GM23338 (cell line): ENCODE measurements around the gene CARMIL1. TPM values are rescaled to one million over a fixed set of nuclear protein-coding genes. Genes with fewer than 3 reads are reported as not detected.

Experiments used
- ATAC-seq: fragments of 200-7000 bp; cut with Tn5 transposase; 3 replicates; pipeline ENCODE4 v1.9.1; 2020
- DNase-seq: peaks from one replicate; pipeline ENCODE4 v3.0.0-alpha.2; 2015; ENCODE audit warnings: low spot score
- H2AFZ ChIP-seq: fragments of 200-600 bp; sonication (generic); 2 replicates; pipeline ENCODE4 v1.8.0; 2016; ENCODE audit warnings: antibody characterized with exemption, mild to moderate bottlenecking, moderate library complexity
- H3F3A ChIP-seq: fragments of 200-600 bp; sonication (generic); replicated peaks from 2 replicates; pipeline ENCODE4 v1.8.0; 2017; ENCODE audit warnings: antibody characterized with exemption, mixed run types, low read depth
- H3K27ac ChIP-seq: fragments of 200-600 bp; sonication (generic); 2 replicates; pipeline ENCODE4 v1.6.1; 2016; ENCODE audit warnings: low read depth
- H3K27me3 ChIP-seq: fragments of 200-600 bp; sonication (generic); 2 replicates; pipeline ENCODE4 v1.8.0; 2016; ENCODE audit warnings: mild to moderate bottlenecking, mixed run types, moderate library complexity; ENCODE audit not compliant: insufficient read depth
- H3K36me3 ChIP-seq: fragments of 200-600 bp; sonication (generic); 2 replicates; pipeline ENCODE4 v1.8.0; 2016; ENCODE audit warnings: mild to moderate bottlenecking; ENCODE audit not compliant: insufficient read depth
- H3K4me1 ChIP-seq: fragments of 200-600 bp; sonication (generic); 2 replicates; pipeline ENCODE4 v1.8.0; 2016; ENCODE audit warnings: mild to moderate bottlenecking, moderate library complexity; ENCODE audit not compliant: insufficient read depth
- H3K4me2 ChIP-seq: fragments of 200-600 bp; sonication (generic); 2 replicates; pipeline ENCODE4 v1.7.1; 2017; ENCODE audit warnings: mixed run types
- H3K4me3 ChIP-seq: fragments of 200-600 bp; sonication (generic); 2 replicates; pipeline ENCODE4 v1.6.1; 2016; ENCODE audit warnings: mixed run types
- H3K79me2 ChIP-seq: fragments of 200-600 bp; sonication (generic); replicated peaks from 2 replicates; pipeline ENCODE4 v1.8.0; 2017; ENCODE audit warnings: mild to moderate bottlenecking; ENCODE audit not compliant: insufficient read depth
- H3K9me2 ChIP-seq: fragments of 200-600 bp; sonication (generic); 2 replicates; pipeline ENCODE4 v1.8.0; 2017; ENCODE audit not compliant: insufficient read depth
- H4K20me1 ChIP-seq: fragments of 200-600 bp; sonication (generic); replicated peaks from 2 replicates; pipeline ENCODE4 v1.8.0; 2017; ENCODE audit warnings: mild to moderate bottlenecking; ENCODE audit not compliant: insufficient read depth
- H3K27ac Mint-ChIP-seq: 2 replicates; pipeline ENCODE4 v1.8.0; 2020; ENCODE audit warnings: inconsistent platforms, mild to moderate bottlenecking, moderate library complexity, mixed read lengths
- H3K27me3 Mint-ChIP-seq: 3 replicates; pipeline ENCODE4 v1.8.0; 2022; ENCODE audit warnings: low read depth, mild to moderate bottlenecking, moderate library complexity, mixed read lengths, inconsistent platforms; ENCODE audit not compliant: insufficient read depth, poor library complexity
- H3K36me3 Mint-ChIP-seq: 3 replicates; pipeline ENCODE4 v1.8.0; 2021; ENCODE audit warnings: low read depth, mild to moderate bottlenecking, inconsistent platforms, moderate library complexity, mixed read lengths
- H3K4me1 Mint-ChIP-seq: 3 replicates; pipeline ENCODE4 v1.8.0; 2020; ENCODE audit warnings: mild to moderate bottlenecking, inconsistent platforms, mixed read lengths
- H3K4me3 Mint-ChIP-seq: 3 replicates; pipeline ENCODE4 v1.8.0; 2021; ENCODE audit warnings: moderate library complexity, mild to moderate bottlenecking, inconsistent platforms, mixed read lengths
- H3K9me3 Mint-ChIP-seq: 3 replicates; pipeline ENCODE4 v1.8.0; 2020; ENCODE audit warnings: moderate library complexity, mild to moderate bottlenecking, inconsistent platforms, mixed read lengths
- CREB1 ChIP-seq: fragments of 250-450 bp; sonication (Bioruptor Pico); IDR thresholded peaks from 2 replicates; pipeline ENCODE4 v1.5.0; 2020; ENCODE audit warnings: low read depth, mild to moderate bottlenecking, moderate library complexity
- CTCF ChIP-seq, 2 experiments: fragments of 200-600 bp in 1 of 2; sonication (generic) in 1 of 2; conservative IDR thresholded peaks; 2 replicates each; pipeline versions ENCODE4 v1.5.1 to v1.6.1; 2016 to 2017; ENCODE audit warnings: antibody characterized with exemption in 2 of 2, low read depth in 2 of 2, mild to moderate bottlenecking in 2 of 2, moderate library complexity in 1 of 2
- EZH2 ChIP-seq: fragments of 200-600 bp; sonication (generic); IDR thresholded peaks from one replicate; pipeline ENCODE4 v1.8.0; 2017; ENCODE audit warnings: antibody characterized with exemption, mild to moderate bottlenecking, low read depth; ENCODE audit not compliant: unreplicated experiment
- JUNB ChIP-seq: IDR thresholded peaks from one replicate; pipeline ENCODE4 v1.6.1; 2016; ENCODE audit warnings: antibody characterized with exemption; ENCODE audit not compliant: unreplicated experiment
- POLR2AphosphoS5 ChIP-seq: IDR thresholded peaks from 2 replicates; pipeline ENCODE4 v1.6.1; 2016; ENCODE audit warnings: antibody characterized with exemption, low read depth
- REST ChIP-seq: IDR thresholded peaks from one replicate; pipeline ENCODE4 v1.6.1; 2018; ENCODE audit warnings: antibody characterized with exemption; ENCODE audit not compliant: unreplicated experiment
- ZNF331 ChIP-seq: fragments of 250-450 bp; sonication (Bioruptor Pico); IDR thresholded peaks from 2 replicates; pipeline ENCODE4 v1.5.0; 2020; ENCODE audit warnings: low read depth, mild to moderate bottlenecking, moderate library complexity
- ZNF462 ChIP-seq: fragments of 250-450 bp; sonication (Bioruptor Pico); IDR thresholded peaks from 2 replicates; pipeline ENCODE4 v1.5.0; 2020; ENCODE audit warnings: mild to moderate bottlenecking, moderate library complexity
- polyA plus RNA-seq: library from polyadenylated mRNA; unstranded; fragments of >200 nt; fragmentation: Nextera tagmentation; extraction: Ambion mirVana; gene quantifications from 2 replicates; pipeline ENCODE4 v1.2.1, GENCODE V29; 2016
- total RNA-seq: library from RNA; depleted of rRNA; stranded (reverse); fragments of >200 nt; shearing (Covaris generic); gene quantifications from 2 replicates; pipeline ENCODE4 v1.2.3, GENCODE V29; 2014

Gene CARMIL1
- total and polyA plus RNA-seq, 2 experiments from 2014 or later = 43.2 to 66.9 TPM

GRCh38 chr6:25307805-25308494 is 28.8 kb downstream of the CARMIL1 start (continued):
- TF ChIP-seq CTCF (conservative IDR thresholded peaks at IDR 0.05; ENCODE audit: low read depth in 2 of 2) (no peak), CREB1 (CRISPR knock-in tag) (no peak), ZNF331 (no peak), EZH2 (no peak), REST (no peak)

- no peak overlapping the region for H3K4me2 ChIP-seq
- peaks cover 50% of the 10 kb centered on the region for H3K4me1 Mint-ChIP-seq
- no peak for TF ChIP-seq JUNB
- no peak for TF ChIP-seq ZNF462 (CRISPR knock-in tag)
- no peak for TF ChIP-seq ZNF331
- no peak for TF ChIP-seq POLR2AphosphoS5
Measured at GRCh38 chr6:25309886-25310285, 30.7 kb downstream of the CARMIL1 start.

More at GRCh38 chr6:25309886-25310285, 30.7 kb downstream of the CARMIL1 start:
- Histone ChIP-seq H3K4me1 (peaks cover 42% of the 10 kb centered on the region), H3K9me2 (no peaks in the 10 kb centered on the region), H3K36me3 (no peaks in the 10 kb centered on the region), H3K27ac (no peak overlapping the region), H3K79me2 (peaks cover 97% of the 10 kb centered on the region), H2AFZ (no peak overlapping the region), H3F3A (no peaks in the 10 kb centered on the region), H3K4me3 (no peak overlapping the region), H3K27me3 (no peaks in the 10 kb centered on the region), H4K20me1 (peaks cover 33% of the 10 kb centered on the region)
- Mint-ChIP-seq H3K36me3 (no peaks in the 10 kb centered on the region), H3K4me3 (no peak overlapping the region), H3K9me3 (no peaks in the 10 kb centered on the region), H3K27me3 (no peaks in the 10 kb centered on the region), H3K27ac (no peak overlapping the region)
- ATAC-seq = no peak
- no peak for DNase-seq
